Panc1 (cell line): ENCODE data around the gene MACF1. TPM values are rescaled to one million over a fixed set of nuclear protein-coding genes. Genes with fewer than 3 reads are reported as not detected.
"Not testable (repeated sequence)": the region's sequence is repeated elsewhere in the genome, so short reads cannot be mapped to it uniquely, and the experiment has no call there.

Source experiments
- ATAC-seq: fragments of 200-7000 bp; cut with Tn5 transposase; 2 replicates; pipeline ENCODE4 v1.9.1; 2020; ENCODE audit warnings: mild to moderate bottlenecking, moderate library complexity
- BruUV-seq: library from RNA; stranded (reverse); fragments of 400-500 nt; replicated peaks from 2 replicates; lab custom pipeline; 2021; lab: Mats Ljungman, UMichigan
- CTCF ChIA-PET: fragments of 300-600 bp; sonication (Branson Sonifier 250); formaldehyde crosslinking; loops from one replicate; lab custom pipeline; 2022; ENCODE audit warnings: antibody characterized with exemption; lab: Charles Lee
- POLR2A ChIA-PET: fragments of 300-600 bp; sonication (Branson Sonifier 250); formaldehyde crosslinking; loops from one replicate; lab custom pipeline; 2022; ENCODE audit warnings: antibody characterized with exemption; lab: Charles Lee
- DNase-seq: peaks from one replicate; pipeline ENCODE4 v3.0.0-alpha.2; 2010; ENCODE audit warnings: low read depth, low spot score
- H3K27ac ChIP-seq: 2 replicates; pipeline ENCODE4 v1.5.1; 2011; ENCODE audit warnings: mild to moderate bottlenecking, low read length, inconsistent platforms
- H3K27me3 ChIP-seq: fragments of 200-500 bp; sonication (Bioruptor generic); 2 replicates; pipeline ENCODE4 v1.6.0; 2014; ENCODE audit warnings: low read length, inconsistent platforms; ENCODE audit not compliant: control insufficient read depth, insufficient read depth
- H3K36me3 ChIP-seq: fragments of 200-500 bp; sonication (Bioruptor generic); 2 replicates; pipeline ENCODE4 v1.5.1; 2014; ENCODE audit warnings: inconsistent platforms, mild to moderate bottlenecking, low read length, moderate library complexity; ENCODE audit not compliant: control insufficient read depth, insufficient read depth
- H3K4me1 ChIP-seq: 2 replicates; pipeline ENCODE4 v1.5.1; 2011; ENCODE audit warnings: inconsistent platforms, mild to moderate bottlenecking, low read length, moderate library complexity; ENCODE audit not compliant: control insufficient read depth, insufficient read depth
- H3K4me3 ChIP-seq, 2 experiments: 2 replicates each; pipeline ENCODE4 v1.5.1; 2011 to 2012; ENCODE audit warnings: low read depth in 2 of 2, low read length in 2 of 2, mild to moderate bottlenecking in 2 of 2, inconsistent platforms in 1 of 2, moderate library complexity in 1 of 2
- H3K9me3 ChIP-seq: fragments of 200-500 bp; sonication (Bioruptor generic); 2 replicates; pipeline ENCODE4 v1.5.1; 2014; ENCODE audit warnings: low read depth, mild to moderate bottlenecking, inconsistent platforms, low read length, moderate library complexity; ENCODE audit not compliant: control insufficient read depth, insufficient read depth
- POLR2AphosphoS5 ChIP-seq: IDR thresholded peaks from 2 replicates; pipeline ENCODE4 v1.6.1; 2012; ENCODE audit warnings: mild to moderate bottlenecking, low read depth, low read length, moderate library complexity
- SIN3A ChIP-seq: IDR thresholded peaks from 2 replicates; pipeline ENCODE4 v1.6.1; 2012; ENCODE audit warnings: low read depth, mild to moderate bottlenecking, low read length, moderate library complexity, borderline replicate concordance; ENCODE audit not compliant: insufficient read depth
- TCF7L2 ChIP-seq: IDR thresholded peaks from 2 replicates; pipeline ENCODE4 v1.6.1; 2011; ENCODE audit warnings: mild to moderate bottlenecking, low read depth, low read length, inconsistent platforms
- in situ Hi-C: cut with HindIII; loops from 2 replicates; pipeline ENCODE4 v1.10.0; 2016; ENCODE audit warnings: low sequenced_read_pairs, low pct_unique_long_range_greater_than_20kb
- intact Hi-C: fragments of 100-400 bp; cut with micrococcal nuclease; formaldehyde crosslinking; loops from one replicate; pipeline ENCODE4 v1.10.0; 2022; ENCODE audit not compliant: unreplicated experiment
- total RNA-seq: library from RNA; stranded (reverse); gene quantifications from one replicate; pipeline ENCODE4 v1.2.1, GENCODE V29; 2021; ENCODE audit not compliant: unreplicated experiment
- TF ChIP-seq, protein P1 (sequence below), 2 experiments: IDR thresholded peaks; 2 replicates each; pipeline ENCODE4 v1.6.1; 2011 to 2012; ENCODE audit warnings: low read depth in 2 of 2, control low read depth in 1 of 2, low read length in 1 of 2, mild to moderate bottlenecking in 1 of 2, moderate library complexity in 1 of 2; ENCODE audit not compliant: insufficient read depth in 1 of 2
- TF ChIP-seq, protein P2 (sequence below): fragments of 450-650 bp; IDR thresholded peaks from 2 replicates; pipeline ENCODE4 v1.5.1; 2017; ENCODE audit warnings: mild to moderate bottlenecking

Gene MACF1
- total RNA-seq, 1 experiment from 2014 or later, result 413 TPM

DNA sequence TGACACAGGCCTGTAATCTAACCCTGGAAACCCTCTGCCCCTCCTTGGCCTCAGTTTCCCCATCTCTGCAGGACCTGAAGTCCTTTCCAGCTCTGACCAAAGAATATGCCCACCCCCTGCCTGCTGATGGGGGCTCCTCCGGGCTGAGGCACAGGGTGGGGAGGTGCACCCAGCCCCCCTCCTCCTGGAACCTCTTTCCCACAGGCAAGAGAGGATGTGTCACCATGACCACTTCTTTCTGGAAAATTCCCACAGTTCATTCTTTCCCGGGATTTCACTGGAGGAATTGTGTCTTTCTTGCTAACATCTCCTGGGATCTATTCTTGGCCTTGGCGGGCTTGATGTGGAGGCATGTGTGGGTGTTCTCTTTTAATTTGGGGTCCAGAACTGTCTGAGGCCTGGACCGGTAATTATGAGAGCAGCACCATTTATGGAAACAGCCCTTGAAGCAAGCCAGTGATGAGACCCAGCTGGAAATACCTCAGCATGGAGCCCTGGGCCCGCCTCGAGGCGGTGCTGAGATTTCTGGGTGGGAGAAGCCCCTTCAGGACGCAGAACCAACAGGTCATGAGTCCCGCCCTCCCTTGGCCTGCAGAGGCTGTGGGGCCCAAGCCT is 293.7 kb downstream of the MACF1 start:
- H3K4me1 ChIP-seq, BruUV-seq, H3K36me3 ChIP-seq, DNase-seq, ATAC-seq, H3K27ac ChIP-seq, intact Hi-C loops, H3K27me3 ChIP-seq, H3K4me3 ChIP-seq, POLR2A ChIA-PET, in situ Hi-C loops, CTCF ChIA-PET, H3K9me3 ChIP-seq: not testable (repeated sequence)

DNA sequence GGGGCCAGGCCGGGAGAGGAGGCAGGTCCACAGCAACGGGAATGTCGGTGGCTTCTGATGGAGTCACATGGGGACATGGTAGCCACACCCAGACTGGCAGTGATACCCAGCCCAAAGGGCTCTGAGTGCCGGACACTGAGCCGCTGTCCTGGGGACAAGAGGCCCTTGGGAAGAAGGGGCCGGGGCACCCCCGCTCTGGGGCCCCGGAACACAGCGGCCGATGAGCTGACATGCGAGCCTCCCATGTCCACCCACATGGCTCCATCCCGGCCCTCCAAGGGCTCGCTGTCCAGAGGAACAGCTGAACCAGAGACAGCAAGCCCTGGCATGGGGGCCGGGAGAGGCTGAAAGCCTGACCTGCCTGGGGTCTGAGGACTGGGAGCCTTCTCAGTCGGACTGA is 294.3 kb downstream of the MACF1 start:
- intact Hi-C loops, H3K4me1 ChIP-seq, ATAC-seq, H3K9me3 ChIP-seq, H3K4me3 ChIP-seq, BruUV-seq, H3K27ac ChIP-seq, POLR2A ChIA-PET, DNase-seq, CTCF ChIA-PET, in situ Hi-C loops, H3K36me3 ChIP-seq, H3K27me3 ChIP-seq: not testable (repeated sequence)

DNA sequence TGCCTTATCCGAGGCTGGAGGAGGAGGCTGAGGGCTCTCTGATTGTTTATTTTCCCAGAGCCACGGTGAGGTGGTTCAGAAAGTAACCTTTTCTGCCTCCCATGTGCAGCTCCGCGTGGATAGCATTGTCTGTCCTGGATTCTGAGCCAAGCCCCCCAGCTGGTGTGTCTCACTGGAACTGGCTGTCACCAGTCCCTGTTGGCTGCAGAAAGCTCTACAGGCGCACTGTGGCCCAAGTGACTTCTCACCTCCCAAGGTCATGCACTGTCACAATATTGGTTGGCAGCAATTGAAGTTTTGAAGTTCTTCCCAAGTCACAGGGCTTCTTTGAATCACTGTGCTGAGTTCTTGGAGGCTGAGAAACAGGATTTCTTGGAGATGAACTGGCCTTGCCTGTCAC is 295.2 kb downstream of the MACF1 start:
- H3K4me3 ChIP-seq, result no peak overlapping the region
- no peak for DNase-seq
- in situ Hi-C loops (no loop called here), intact Hi-C loops (no loop called here)
- BruUV-seq, result no TSS peak
- H3K27ac ChIP-seq, result no peak overlapping the region
- no peaks in the 10 kb centered on the region for H3K9me3 ChIP-seq
- H3K27me3 ChIP-seq, result no peaks in the 10 kb centered on the region
- TF ChIP-seq TCF7L2, result no peak
- TF ChIP-seq SIN3A, result no peak
- TF ChIP-seq, protein P1, sequence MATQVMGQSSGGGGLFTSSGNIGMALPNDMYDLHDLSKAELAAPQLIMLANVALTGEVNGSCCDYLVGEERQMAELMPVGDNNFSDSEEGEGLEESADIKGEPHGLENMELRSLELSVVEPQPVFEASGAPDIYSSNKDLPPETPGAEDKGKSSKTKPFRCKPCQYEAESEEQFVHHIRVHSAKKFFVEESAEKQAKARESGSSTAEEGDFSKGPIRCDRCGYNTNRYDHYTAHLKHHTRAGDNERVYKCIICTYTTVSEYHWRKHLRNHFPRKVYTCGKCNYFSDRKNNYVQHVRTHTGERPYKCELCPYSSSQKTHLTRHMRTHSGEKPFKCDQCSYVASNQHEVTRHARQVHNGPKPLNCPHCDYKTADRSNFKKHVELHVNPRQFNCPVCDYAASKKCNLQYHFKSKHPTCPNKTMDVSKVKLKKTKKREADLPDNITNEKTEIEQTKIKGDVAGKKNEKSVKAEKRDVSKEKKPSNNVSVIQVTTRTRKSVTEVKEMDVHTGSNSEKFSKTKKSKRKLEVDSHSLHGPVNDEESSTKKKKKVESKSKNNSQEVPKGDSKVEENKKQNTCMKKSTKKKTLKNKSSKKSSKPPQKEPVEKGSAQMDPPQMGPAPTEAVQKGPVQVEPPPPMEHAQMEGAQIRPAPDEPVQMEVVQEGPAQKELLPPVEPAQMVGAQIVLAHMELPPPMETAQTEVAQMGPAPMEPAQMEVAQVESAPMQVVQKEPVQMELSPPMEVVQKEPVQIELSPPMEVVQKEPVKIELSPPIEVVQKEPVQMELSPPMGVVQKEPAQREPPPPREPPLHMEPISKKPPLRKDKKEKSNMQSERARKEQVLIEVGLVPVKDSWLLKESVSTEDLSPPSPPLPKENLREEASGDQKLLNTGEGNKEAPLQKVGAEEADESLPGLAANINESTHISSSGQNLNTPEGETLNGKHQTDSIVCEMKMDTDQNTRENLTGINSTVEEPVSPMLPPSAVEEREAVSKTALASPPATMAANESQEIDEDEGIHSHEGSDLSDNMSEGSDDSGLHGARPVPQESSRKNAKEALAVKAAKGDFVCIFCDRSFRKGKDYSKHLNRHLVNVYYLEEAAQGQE (IDR thresholded peaks at IDR 0.05; ENCODE audit: insufficient read depth in 1 of 2, low read depth in 2 of 2, low read length in 1 of 2), result no peak
- no peak for TF ChIP-seq POLR2AphosphoS5
- TF ChIP-seq, protein P2, sequence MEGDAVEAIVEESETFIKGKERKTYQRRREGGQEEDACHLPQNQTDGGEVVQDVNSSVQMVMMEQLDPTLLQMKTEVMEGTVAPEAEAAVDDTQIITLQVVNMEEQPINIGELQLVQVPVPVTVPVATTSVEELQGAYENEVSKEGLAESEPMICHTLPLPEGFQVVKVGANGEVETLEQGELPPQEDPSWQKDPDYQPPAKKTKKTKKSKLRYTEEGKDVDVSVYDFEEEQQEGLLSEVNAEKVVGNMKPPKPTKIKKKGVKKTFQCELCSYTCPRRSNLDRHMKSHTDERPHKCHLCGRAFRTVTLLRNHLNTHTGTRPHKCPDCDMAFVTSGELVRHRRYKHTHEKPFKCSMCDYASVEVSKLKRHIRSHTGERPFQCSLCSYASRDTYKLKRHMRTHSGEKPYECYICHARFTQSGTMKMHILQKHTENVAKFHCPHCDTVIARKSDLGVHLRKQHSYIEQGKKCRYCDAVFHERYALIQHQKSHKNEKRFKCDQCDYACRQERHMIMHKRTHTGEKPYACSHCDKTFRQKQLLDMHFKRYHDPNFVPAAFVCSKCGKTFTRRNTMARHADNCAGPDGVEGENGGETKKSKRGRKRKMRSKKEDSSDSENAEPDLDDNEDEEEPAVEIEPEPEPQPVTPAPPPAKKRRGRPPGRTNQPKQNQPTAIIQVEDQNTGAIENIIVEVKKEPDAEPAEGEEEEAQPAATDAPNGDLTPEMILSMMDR, result no peak
- ChIA-PET POLR2A (no interaction called here), CTCF (no interaction called here)
- H3K36me3 ChIP-seq, result no peaks in the 10 kb centered on the region
- ATAC-seq, result no peak
- H3K4me1 ChIP-seq, result no peaks in the 10 kb centered on the region
